ENCODE results near the gene CNTN2. TPM values are rescaled to one million over a fixed set of nuclear protein-coding genes. Genes with fewer than 3 reads are reported as not detected.

The CNTN2 gene
- total and polyA plus RNA-seq, 2 of the 8 experiments (the other 6 are each of a cell fraction or from before 2014, with no cell fraction given): 1.2 to 3.9 TPM

DNA sequence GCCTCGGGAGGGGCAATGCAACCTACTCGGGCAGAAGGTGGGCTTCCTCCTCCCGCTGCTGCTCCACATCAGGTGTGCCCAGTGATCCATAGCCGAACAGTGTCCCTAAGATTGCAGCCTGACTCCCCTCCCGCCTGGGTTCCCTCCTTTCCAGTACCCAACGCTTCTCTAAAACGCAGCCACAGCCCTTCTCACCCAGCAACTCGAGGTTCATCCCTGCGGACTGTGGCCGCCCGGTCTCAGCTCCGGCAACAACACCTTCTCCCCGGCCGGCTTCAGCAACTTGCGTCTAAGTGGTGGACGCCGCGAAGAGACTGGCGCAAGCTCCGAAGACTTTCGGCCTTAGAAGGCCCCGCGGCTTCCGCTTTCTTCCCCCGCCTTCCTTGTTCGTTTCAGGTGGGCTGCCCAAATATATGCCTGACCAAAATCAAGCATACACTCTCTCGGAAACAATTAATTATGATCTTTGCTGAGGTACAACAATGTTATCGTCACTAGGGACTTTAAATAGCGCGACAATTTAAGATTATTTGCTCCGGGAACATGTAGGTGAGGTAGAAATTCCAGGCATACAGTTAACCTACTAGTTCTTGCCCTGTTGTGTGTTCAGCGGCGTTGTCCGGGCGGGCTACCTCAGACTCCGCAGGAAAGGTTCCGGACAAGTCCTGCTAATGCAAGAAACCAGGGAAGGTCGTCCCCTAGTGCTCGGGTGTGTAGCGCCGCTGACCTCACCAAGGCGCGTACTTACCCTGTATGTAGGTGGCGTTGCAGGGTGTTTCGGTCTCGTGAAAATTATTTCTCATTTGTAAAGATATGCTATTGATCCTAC is 78.9 kb downstream of the CNTN2 start, which contains the start of gene RBBP5 (continued):
- no peak for TF ChIP-seq ZNF274 (IDR thresholded peaks at IDR 0.05; ENCODE audit: borderline replicate concordance, extremely low read depth, low read length)
- TF ChIP-seq KDM1A (IDR thresholded peaks at IDR 0.05; ENCODE audit: borderline replicate concordance, low read length): no peak
- TF ChIP-seq BACH1 (IDR thresholded peaks at IDR 0.05; ENCODE audit: low read length): no peak
- TF ChIP-seq TBP (IDR thresholded peaks at IDR 0.05; ENCODE audit: low read depth, low read length): peak; percentile 91
- no peak for TF ChIP-seq FOSL1 (IDR thresholded peaks at IDR 0.05; ENCODE audit: insufficient read depth, low read depth, low read length)
- TF ChIP-seq, protein P1, sequence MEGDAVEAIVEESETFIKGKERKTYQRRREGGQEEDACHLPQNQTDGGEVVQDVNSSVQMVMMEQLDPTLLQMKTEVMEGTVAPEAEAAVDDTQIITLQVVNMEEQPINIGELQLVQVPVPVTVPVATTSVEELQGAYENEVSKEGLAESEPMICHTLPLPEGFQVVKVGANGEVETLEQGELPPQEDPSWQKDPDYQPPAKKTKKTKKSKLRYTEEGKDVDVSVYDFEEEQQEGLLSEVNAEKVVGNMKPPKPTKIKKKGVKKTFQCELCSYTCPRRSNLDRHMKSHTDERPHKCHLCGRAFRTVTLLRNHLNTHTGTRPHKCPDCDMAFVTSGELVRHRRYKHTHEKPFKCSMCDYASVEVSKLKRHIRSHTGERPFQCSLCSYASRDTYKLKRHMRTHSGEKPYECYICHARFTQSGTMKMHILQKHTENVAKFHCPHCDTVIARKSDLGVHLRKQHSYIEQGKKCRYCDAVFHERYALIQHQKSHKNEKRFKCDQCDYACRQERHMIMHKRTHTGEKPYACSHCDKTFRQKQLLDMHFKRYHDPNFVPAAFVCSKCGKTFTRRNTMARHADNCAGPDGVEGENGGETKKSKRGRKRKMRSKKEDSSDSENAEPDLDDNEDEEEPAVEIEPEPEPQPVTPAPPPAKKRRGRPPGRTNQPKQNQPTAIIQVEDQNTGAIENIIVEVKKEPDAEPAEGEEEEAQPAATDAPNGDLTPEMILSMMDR (IDR thresholded peaks at IDR 0.05; ENCODE audit: control extremely low read depth in 1 of 3, insufficient read depth in 1 of 3, low read depth in 1 of 3, low read length in 3 of 3): peak; percentile 85 to 91 (median 86)
- TF ChIP-seq HDAC6 (IDR thresholded peaks at IDR 0.05; ENCODE audit: low read depth, low read length): no peak
- peak; percentile 60; the same call in 1 of the 2 replicates for TF ChIP-seq SRF (IDR thresholded peaks at IDR 0.05; ENCODE audit: low read depth, low read length)
- no peak for TF ChIP-seq SUZ12 (IDR thresholded peaks at IDR 0.05; ENCODE audit: low read length)
- TF ChIP-seq POU5F1 (IDR thresholded peaks at IDR 0.05; ENCODE audit: low read depth, low read length): no peak
- TF ChIP-seq, protein P2, sequence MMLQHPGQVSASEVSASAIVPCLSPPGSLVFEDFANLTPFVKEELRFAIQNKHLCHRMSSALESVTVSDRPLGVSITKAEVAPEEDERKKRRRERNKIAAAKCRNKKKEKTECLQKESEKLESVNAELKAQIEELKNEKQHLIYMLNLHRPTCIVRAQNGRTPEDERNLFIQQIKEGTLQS (IDR thresholded peaks at IDR 0.05; ENCODE audit: insufficient read depth, low read depth, low read length): no peak
- TF ChIP-seq, protein P3, sequence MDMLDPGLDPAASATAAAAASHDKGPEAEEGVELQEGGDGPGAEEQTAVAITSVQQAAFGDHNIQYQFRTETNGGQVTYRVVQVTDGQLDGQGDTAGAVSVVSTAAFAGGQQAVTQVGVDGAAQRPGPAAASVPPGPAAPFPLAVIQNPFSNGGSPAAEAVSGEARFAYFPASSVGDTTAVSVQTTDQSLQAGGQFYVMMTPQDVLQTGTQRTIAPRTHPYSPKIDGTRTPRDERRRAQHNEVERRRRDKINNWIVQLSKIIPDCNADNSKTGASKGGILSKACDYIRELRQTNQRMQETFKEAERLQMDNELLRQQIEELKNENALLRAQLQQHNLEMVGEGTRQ (IDR thresholded peaks at IDR 0.05; ENCODE audit: low read length): no peak
- TF ChIP-seq CBX8 (IDR thresholded peaks at IDR 0.05; ENCODE audit: borderline replicate concordance, low read depth, low read length): no peak
- TF ChIP-seq KDM4A (IDR thresholded peaks at IDR 0.05; ENCODE audit: low read depth, low read length, severe bottlenecking): peak; percentile 60
- TF ChIP-seq RAD21 (IDR thresholded peaks at IDR 0.05 in 1 of 2, conservative IDR thresholded peaks at IDR 0.05 in 1 of 2; ENCODE audit: low read depth in 2 of 2, low read length in 2 of 2): peak; percentile 55
- no peak for TF ChIP-seq EZH2 (IDR thresholded peaks at IDR 0.05; ENCODE audit: low read depth, low read length, severe bottlenecking)
- peak; percentile 83 for TF ChIP-seq TEAD4 (IDR thresholded peaks at IDR 0.05; ENCODE audit: low read depth, low read length)

Measured in H1 (cell line).